Stimulated activated naive CD8-positive, alpha-beta T cell treated with anti-CD3 and anti-CD28 coated beads, Interleukin-15, Interleukin-2, amounts not matched to agents 100 ng/mL and 50 ng/mL, for 24 hours (primary cell): ENCODE measurements around the gene C20orf173.
"Not testable (repeated sequence)": the region's sequence is repeated elsewhere in the genome, so short reads cannot be mapped to it uniquely, and the experiment has no call there.

ENCODE experiments used
- H3K27ac Mint-ChIP-seq: one replicate; pipeline ENCODE4 v1.8.0; 2021; ENCODE audit warnings: mild to moderate bottlenecking, mixed read lengths
- H3K27me3 Mint-ChIP-seq: one replicate; pipeline ENCODE4 v1.8.0; 2021; ENCODE audit warnings: mixed read lengths
- H3K36me3 Mint-ChIP-seq: one replicate; pipeline ENCODE4 v1.8.0; 2021; ENCODE audit warnings: low read depth, mixed read lengths
- H3K4me1 Mint-ChIP-seq: one replicate; pipeline ENCODE4 v1.8.0; 2021; ENCODE audit warnings: low read depth, mixed read lengths
- H3K4me3 Mint-ChIP-seq: one replicate; pipeline ENCODE4 v1.8.0; 2021; ENCODE audit warnings: mild to moderate bottlenecking, mixed read lengths
- H3K9me3 Mint-ChIP-seq: one replicate; pipeline ENCODE4 v1.8.0; 2021; ENCODE audit warnings: mixed read lengths

C20orf173 gene

GRCh38 chr20:35527122-35527769 is 2.2 kb downstream of the C20orf173 start:
- no peak overlapping the region for H3K4me3 Mint-ChIP-seq
- no peaks in the 10 kb centered on the region for H3K9me3 Mint-ChIP-seq
- H3K27me3 Mint-ChIP-seq: no peaks in the 10 kb centered on the region
- H3K4me1 Mint-ChIP-seq: no peaks in the 10 kb centered on the region
- H3K27ac Mint-ChIP-seq: no peak overlapping the region
- H3K36me3 Mint-ChIP-seq: no peaks in the 10 kb centered on the region

GRCh38 chr20:35525639-35526038 is 3.8 kb downstream of the C20orf173 start:
- H3K36me3 Mint-ChIP-seq: no peaks in the 10 kb centered on the region
- H3K4me3 Mint-ChIP-seq: no peak overlapping the region
- H3K4me1 Mint-ChIP-seq: no peaks in the 10 kb centered on the region
- no peaks in the 10 kb centered on the region for H3K27me3 Mint-ChIP-seq
- H3K27ac Mint-ChIP-seq: no peak overlapping the region
- no peaks in the 10 kb centered on the region for H3K9me3 Mint-ChIP-seq

- Mint-ChIP-seq H3K36me3 (no peaks in the 10 kb centered on the region), H3K9me3 (no peaks in the 10 kb centered on the region), H3K27me3 (no peaks in the 10 kb centered on the region), H3K27ac (no peak overlapping the region), H3K4me3 (no peak overlapping the region), H3K4me1 (no peaks in the 10 kb centered on the region)
Measured at GRCh38 chr20:35523298-35523888, 6.1 kb downstream of the C20orf173 start.

GRCh38 chr20:35518955-35519354 is 10.5 kb downstream of the C20orf173 start:
- Mint-ChIP-seq H3K27ac (no peak overlapping the region), H3K36me3 (no peaks in the 10 kb centered on the region), H3K27me3 (no peaks in the 10 kb centered on the region), H3K9me3 (no peaks in the 10 kb centered on the region), H3K4me3 (no peak overlapping the region), H3K4me1 (no peaks in the 10 kb centered on the region)

GRCh38 chr20:35517767-35518166 is 11.7 kb downstream of the C20orf173 start:
- not testable (repeated sequence) for H3K27ac Mint-ChIP-seq, H3K9me3 Mint-ChIP-seq, H3K36me3 Mint-ChIP-seq, H3K4me3 Mint-ChIP-seq, H3K4me1 Mint-ChIP-seq, H3K27me3 Mint-ChIP-seq

- Mint-ChIP-seq H3K9me3 (no peaks in the 10 kb centered on the region), H3K4me3 (no peak overlapping the region), H3K27me3 (no peaks in the 10 kb centered on the region), H3K36me3 (peaks cover under 1% of the 10 kb centered on the region), H3K4me1 (no peaks in the 10 kb centered on the region), H3K27ac (no peak overlapping the region)
Measured at GRCh38 chr20:35517125-35517524, 12.3 kb downstream of the C20orf173 start.

- Mint-ChIP-seq H3K27me3 (no peaks in the 10 kb centered on the region), H3K9me3 (no peaks in the 10 kb centered on the region), H3K36me3 (peaks cover 6% of the 10 kb centered on the region), H3K4me3 (no peak overlapping the region), H3K27ac (no peak overlapping the region), H3K4me1 (no peaks in the 10 kb centered on the region)
Measured at GRCh38 chr20:35515949-35516645, 13.4 kb downstream of the C20orf173 start.

- Mint-ChIP-seq H3K36me3 (peaks cover 6% of the 10 kb centered on the region), H3K4me3 (no peak overlapping the region), H3K27me3 (no peaks in the 10 kb centered on the region), H3K9me3 (no peaks in the 10 kb centered on the region), H3K27ac (no peak overlapping the region), H3K4me1 (no peaks in the 10 kb centered on the region)
Measured at GRCh38 chr20:35515341-35515740, 14.1 kb downstream of the C20orf173 start.

- H3K4me1 Mint-ChIP-seq: no peaks in the 10 kb centered on the region
- H3K27ac Mint-ChIP-seq: no peak overlapping the region
- no peaks in the 10 kb centered on the region for H3K9me3 Mint-ChIP-seq
- peaks cover 6% of the 10 kb centered on the region for H3K36me3 Mint-ChIP-seq
- H3K4me3 Mint-ChIP-seq: no peak overlapping the region
- H3K27me3 Mint-ChIP-seq: no peaks in the 10 kb centered on the region
Measured at GRCh38 chr20:35514371-35514932, 15.0 kb downstream of the C20orf173 start.

- Mint-ChIP-seq H3K36me3 (peaks cover 13% of the 10 kb centered on the region), H3K4me1 (peaks cover 6% of the 10 kb centered on the region), H3K4me3 (no peak overlapping the region), H3K27me3 (no peaks in the 10 kb centered on the region), H3K27ac (peak overlapping the region; percentile 37), H3K9me3 (no peaks in the 10 kb centered on the region)
Measured at GRCh38 chr20:35511814-35512420, 17.5 kb downstream of the C20orf173 start.

GRCh38 chr20:35510951-35511735 is 18.3 kb downstream of the C20orf173 start:
- Mint-ChIP-seq H3K27me3 (no peaks in the 10 kb centered on the region), H3K36me3 (peaks cover 16% of the 10 kb centered on the region), H3K4me3 (no peak overlapping the region), H3K27ac (no peak overlapping the region), H3K4me1 (peaks cover 14% of the 10 kb centered on the region), H3K9me3 (no peaks in the 10 kb centered on the region)

GRCh38 chr20:35508493-35509218 is 20.8 kb downstream of the C20orf173 start:
- H3K27me3 Mint-ChIP-seq: no peaks in the 10 kb centered on the region
- peaks cover 31% of the 10 kb centered on the region for H3K4me1 Mint-ChIP-seq
- H3K9me3 Mint-ChIP-seq: no peaks in the 10 kb centered on the region
- H3K4me3 Mint-ChIP-seq: no peak overlapping the region
- H3K27ac Mint-ChIP-seq: no peak overlapping the region
- H3K36me3 Mint-ChIP-seq: peaks cover 27% of the 10 kb centered on the region

GRCh38 chr20:35506872-35507638 is 22.4 kb downstream of the C20orf173 start:
- Mint-ChIP-seq H3K4me1 (peaks cover 38% of the 10 kb centered on the region), H3K27me3 (no peaks in the 10 kb centered on the region), H3K36me3 (peaks cover 42% of the 10 kb centered on the region)

More at GRCh38 chr20:35506872-35507638, 22.4 kb downstream of the C20orf173 start:
- Mint-ChIP-seq H3K4me3 (no peak overlapping the region), H3K27ac (peak overlapping the region; percentile 32), H3K9me3 (no peaks in the 10 kb centered on the region)
